NCI-H2171 treated with DMSO at 0.1 percent for 48 hours (cell line): Measurements from ENCODE around the gene ZW10.
A peak's percentile ranks its signal among the peaks of the same experiment; 100 is the strongest.
"Not testable (repeated sequence)": the region's sequence is repeated elsewhere in the genome, so short reads cannot be mapped to it uniquely, and the experiment has no call there.

Experiments used
- DNase-seq: peaks from one replicate; lab custom pipeline; 2025; lab: John Stamatoyannopoulos, UW

The ZW10 gene, protein sequence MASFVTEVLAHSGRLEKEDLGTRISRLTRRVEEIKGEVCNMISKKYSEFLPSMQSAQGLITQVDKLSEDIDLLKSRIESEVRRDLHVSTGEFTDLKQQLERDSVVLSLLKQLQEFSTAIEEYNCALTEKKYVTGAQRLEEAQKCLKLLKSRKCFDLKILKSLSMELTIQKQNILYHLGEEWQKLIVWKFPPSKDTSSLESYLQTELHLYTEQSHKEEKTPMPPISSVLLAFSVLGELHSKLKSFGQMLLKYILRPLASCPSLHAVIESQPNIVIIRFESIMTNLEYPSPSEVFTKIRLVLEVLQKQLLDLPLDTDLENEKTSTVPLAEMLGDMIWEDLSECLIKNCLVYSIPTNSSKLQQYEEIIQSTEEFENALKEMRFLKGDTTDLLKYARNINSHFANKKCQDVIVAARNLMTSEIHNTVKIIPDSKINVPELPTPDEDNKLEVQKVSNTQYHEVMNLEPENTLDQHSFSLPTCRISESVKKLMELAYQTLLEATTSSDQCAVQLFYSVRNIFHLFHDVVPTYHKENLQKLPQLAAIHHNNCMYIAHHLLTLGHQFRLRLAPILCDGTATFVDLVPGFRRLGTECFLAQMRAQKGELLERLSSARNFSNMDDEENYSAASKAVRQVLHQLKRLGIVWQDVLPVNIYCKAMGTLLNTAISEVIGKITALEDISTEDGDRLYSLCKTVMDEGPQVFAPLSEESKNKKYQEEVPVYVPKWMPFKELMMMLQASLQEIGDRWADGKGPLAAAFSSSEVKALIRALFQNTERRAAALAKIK

GRCh38 chr11:113773416-113774173, at the start of gene ZW10:
Gene ZW10, minus strand, starts transcription at chr11:113773692. Its CDS starts 26 bp downstream, at chr11:113773666.
- DNase-seq = peak; percentile 94

- no peak for DNase-seq
Observed at GRCh38 chr11:113818426-113818825, 44.9 kb upstream of the ZW10 start.

DNA sequence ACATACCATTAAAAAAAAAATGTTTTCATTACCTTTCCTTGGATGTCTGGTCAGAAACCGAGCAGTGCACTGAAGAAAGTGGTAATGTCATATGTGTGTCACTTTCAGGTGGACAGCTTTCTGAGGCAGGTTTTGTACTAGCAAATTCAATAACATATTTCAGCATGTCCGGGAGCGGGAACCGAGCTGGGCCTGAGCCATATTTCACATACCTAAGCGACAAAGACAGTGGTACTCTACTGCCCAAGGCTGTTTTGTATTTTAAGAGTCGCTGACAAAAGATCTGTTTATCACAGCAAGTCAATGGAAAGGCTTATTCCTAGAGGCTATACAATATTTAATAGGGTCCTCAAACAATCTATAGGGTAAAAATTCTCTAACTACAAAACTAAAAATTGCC, 44.1 kb upstream of the ZW10 start:
- no peak for DNase-seq

DNA sequence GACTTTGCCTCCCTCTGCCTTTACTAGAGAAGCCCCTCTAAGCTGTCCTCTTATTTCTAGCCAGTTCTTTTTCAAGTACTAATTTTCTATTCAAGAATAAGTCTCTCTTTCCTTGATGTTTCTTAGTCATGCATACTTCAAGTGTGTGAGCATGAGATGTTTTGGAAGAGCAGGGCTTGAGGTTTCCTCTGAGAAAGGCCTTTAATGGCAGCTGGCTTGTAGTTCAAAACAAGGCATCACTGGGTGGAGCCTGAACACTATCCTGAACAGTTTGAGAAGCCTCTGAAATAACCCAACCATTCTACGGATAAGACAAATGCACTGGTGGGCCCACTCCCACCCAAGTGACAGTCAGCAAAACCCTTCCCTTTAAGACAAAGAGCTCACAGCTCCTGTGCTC, 43.7 kb upstream of the ZW10 start:
- no peak for DNase-seq

DNA sequence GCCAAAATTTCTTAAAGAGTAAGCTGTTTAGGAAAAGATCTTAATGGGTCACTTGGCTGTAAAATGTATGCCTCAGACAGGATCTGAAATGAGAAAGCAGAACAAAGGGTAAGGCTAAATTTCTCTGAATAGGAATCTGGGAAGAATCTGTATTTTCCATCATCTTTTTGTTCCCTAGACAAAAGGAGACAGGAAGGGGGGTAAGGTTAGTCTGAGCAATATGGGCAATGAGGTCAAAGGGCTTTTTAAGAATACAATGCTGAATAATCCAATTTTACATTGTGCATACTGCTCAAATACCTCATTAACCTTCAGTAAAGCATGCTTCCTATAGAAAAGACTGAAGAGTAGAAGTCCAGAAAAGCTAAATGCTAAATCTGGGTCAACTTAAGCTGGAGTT, 40.7 kb upstream of the ZW10 start:
- no peak for DNase-seq

DNA sequence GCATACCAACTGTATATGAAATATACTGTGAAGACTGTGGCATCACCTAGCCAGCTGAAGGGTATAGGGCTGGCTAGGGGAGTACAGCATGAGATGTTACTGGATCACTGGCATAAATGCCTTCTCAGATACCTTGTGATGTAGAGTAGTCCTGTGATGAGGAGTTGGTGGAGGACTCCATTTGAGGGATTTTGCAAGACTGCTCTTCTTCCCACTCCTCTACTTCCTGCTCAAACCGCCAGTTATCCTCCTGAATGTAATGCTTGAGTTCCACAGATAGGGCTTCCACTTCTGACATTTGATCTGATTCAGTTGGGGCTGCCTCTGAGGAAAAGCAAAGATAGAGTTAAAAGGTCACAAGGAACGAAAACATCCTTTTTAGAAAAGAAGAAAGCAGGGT, 35.4 kb upstream of the ZW10 start:
- DNase-seq = no peak

GRCh38 chr11:113806406-113806805, 32.9 kb upstream of the ZW10 start:
- DNase-seq = no peak

DNA sequence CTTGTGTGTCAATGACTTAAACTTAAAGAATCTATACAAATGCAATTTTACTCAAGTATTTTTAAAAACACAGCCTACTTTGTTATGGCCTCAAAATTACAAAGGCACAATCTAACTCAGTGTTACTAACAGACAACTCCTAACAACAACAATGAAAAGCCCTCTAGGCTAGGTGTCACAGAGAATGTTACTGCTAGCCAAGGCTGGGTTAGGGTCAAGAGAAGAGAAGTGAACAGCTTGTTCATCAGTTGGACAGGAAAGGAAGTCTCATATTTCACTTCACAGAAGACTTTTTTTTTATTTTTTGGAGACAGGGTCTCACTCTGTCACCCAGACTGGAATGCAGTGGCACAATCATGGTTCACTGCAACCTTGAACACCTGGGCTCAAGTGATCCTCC, 32.1 kb upstream of the ZW10 start:
- DNase-seq = no peak

GRCh38 chr11:113802621-113803020, 29.1 kb upstream of the ZW10 start:
- DNase-seq = no peak

GRCh38 chr11:113796663-113797259, 23.3 kb upstream of the ZW10 start:
- DNase-seq = peak; percentile 70

GRCh38 chr11:113789675-113790320, 16.3 kb upstream of the ZW10 start:
- no peak for DNase-seq

DNA sequence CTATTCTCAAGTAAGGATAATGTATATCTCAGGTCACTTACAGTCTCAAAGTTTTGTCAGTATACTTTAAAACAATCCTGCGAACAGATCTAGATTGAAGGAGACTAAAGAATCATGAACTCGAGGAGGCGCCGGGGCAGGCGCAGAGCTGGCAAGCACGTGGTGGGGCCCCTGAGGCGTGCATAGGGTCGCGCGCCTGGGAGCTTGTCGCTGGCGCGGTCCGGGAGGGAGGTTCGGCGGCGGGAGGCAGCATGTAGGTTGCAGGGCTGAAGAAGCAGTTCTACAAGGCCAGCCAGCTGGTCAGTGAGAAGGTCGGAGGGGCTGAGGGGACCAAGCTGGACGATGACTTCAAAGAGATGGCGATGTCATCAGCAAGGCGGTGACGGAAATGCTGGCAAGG, 15.5 kb upstream of the ZW10 start:
- not testable (repeated sequence) for DNase-seq

- DNase-seq = no peak
Observed at GRCh38 chr11:113782134-113782533, 8.6 kb upstream of the ZW10 start.

- DNase-seq = peak; percentile 50
Observed at GRCh38 chr11:113781682-113782081, 8.2 kb upstream of the ZW10 start.

GRCh38 chr11:113779496-113779895, 6.0 kb upstream of the ZW10 start, which contains the start of gene CLDN25:
Gene CLDN25, plus strand, starts transcription at chr11:113779796. Its CDS starts 0 bp downstream, at chr11:113779796.
- no peak for DNase-seq

- DNase-seq = peak; percentile 82
Observed at GRCh38 chr11:113778111-113778910, 4.8 kb upstream of the ZW10 start.

DNA sequence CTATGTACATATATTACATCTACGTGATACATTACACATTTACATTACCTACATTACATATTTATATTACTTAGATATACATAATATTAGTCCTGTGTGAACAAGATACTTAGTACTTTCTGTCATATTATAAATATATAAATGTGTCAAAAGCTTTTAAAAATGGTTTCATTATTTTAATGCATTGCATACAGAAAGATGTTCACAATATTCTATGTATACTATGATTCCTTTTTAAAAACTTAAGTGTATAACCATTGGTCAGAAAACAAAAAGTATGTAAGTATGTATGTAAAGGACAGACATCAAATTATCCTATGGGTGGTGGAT, 647 bp upstream of the ZW10 start:
- DNase-seq = no peak

GRCh38 chr11:113773092-113773415, 438 bp downstream of the ZW10 start:
- DNase-seq = peak; percentile 46

DNA sequence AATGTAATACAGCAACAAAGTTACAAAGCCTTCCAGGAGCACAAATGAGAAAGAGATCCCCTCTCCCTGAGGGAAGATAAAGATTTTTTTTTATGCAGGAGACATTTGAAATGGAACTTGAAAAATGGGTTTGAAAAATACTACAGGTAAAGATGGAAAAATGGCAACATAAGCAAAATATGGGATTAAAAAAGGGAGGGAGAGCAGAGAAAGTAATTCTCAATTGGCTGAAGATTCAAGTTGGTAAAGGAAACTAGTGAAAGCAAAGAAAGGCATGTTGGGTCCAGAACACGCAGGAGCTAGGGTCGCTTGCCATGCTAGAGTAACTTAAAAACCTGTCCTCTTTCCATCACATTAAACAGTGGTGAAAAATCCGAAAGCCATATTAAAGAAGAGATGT, 1.5 kb downstream of the ZW10 start:
- no peak for DNase-seq

DNA sequence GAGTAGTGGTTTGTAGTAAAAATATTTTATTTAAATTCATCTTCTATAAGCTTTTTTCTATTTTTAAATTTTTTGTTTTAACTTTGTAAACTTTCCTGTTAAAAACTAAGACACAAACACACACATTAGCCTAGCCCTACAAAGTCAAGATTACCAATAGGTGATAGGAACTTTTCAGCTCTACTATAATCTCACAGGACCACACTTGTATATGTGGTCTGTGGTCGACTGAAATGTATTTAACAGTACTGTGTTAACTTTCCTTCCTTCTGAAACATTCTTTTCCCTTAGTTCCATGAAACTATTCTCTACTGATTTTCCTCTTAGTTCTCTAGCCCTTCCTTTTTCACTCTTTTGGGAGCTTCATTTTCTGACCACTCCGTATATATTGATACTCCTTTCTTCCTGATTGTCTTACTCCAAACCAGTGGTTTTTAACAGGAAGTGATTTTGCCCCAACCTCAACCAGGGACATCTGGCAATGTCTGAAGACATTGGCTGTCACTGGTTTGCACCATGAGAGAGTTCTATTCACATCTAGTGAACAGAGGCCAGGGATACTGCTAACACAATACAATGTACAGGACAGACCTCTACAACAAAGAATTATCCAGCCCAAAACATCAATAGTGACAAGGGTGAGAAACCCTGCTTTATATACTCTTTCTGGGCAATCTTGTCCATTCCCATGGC, 8.8 kb downstream of the ZW10 start:
- DNase-seq = no peak
